Skin of body (tissue), 2 donors: Measurements from ENCODE around the gene USH1C. TPM values are rescaled to one million over a fixed set of nuclear protein-coding genes. Genes with fewer than 3 reads are reported as not detected.

ENCODE experiments used
- DNase-seq: peaks from one replicate; lab custom pipeline; 2025; lab: John Stamatoyannopoulos, UW
- total RNA-seq: library from RNA; depleted of rRNA; stranded (reverse); fragments of >200 nt; gene quantifications from one replicate; pipeline ENCODE4 v1.2.3, GENCODE V29; 2014

The USH1C gene
- total RNA-seq, 1 donor from 2014 or later, result 0.10 TPM

DNA sequence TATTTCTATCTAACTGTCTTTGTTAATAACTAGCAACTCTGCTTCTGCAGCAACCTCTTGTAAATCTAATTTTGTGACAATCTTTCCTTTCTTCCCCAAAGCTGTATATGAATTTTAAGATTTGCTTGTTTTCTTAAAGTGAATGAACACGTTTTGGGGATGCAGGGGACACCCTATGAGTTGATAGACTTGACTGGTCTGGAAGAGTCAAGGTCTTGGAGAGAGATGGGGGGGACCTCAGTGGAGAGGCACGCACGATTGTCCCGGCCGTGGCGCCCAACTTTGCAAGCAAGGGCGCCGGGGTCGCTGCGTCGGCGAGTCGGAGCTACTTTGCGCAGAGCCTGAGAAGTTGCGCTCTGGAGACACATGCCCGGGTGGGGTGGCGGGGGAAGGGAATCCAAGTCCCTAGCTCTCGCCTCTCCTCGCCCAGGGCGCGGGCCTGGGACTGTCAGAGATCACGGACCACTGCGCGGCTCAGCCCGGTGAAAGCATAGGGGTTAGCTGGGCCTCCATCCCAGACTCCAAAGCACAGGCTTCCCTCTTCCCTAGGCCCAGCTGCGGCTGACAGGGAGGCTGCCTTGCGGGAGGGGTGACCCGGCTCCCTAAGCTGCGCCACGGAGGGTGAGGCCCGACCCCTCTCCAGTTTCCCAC is 68.4 kb downstream of the USH1C start:
- no peak for DNase-seq

DNA sequence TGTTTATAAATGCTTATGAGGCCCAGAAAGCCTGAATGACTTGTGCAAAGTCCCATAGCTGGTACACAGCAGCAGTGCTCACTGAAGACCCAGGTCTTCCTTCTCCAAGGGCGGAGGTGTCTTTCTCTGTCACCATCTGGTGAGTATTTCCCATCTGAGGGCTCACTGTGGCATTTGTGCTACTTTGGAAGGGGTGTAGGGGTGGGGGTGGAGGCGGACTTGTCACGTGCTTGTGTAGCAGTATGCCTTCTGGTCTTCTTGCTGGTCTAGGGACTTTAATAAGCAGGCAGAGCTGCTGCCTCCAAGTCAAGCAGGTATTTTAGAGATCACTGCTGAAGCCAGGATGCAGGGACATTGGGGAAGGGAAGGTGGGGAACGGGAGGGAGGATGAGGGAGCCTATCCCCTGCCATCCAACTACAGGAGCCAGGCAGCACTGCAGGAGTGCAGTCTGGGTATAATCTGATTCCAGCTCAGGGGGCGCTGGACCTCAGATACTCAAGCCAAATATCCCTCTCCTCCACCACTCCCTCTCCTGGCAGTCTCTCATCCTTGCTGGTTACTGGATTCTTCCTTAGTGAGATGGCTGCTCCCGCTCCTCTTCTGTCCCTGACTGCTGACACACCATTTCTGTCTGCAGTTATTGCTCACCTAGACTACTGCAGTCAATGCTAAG is 71.0 kb downstream of the USH1C start:
- DNase-seq, result no peak

DNA sequence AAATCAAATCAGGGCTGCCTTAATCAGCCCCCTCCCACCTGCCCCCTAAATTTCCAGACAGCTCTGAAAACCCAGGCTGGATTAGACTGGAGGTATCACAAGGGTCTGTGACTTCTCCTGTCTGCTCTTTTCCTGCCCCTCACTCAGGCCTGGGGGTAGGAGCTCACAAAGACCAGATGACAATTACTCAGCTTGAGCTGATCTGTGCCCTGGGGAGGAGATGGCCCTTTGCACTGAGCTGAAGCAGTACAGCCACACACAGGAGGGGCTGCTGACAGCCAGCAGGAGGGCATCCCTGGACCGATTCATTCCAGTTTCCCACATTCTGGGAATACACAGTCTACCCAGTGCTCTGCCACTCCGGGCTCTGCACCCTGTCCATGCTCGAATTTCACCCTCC is 71.7 kb downstream of the USH1C start:
- DNase-seq, result no peak

DNA sequence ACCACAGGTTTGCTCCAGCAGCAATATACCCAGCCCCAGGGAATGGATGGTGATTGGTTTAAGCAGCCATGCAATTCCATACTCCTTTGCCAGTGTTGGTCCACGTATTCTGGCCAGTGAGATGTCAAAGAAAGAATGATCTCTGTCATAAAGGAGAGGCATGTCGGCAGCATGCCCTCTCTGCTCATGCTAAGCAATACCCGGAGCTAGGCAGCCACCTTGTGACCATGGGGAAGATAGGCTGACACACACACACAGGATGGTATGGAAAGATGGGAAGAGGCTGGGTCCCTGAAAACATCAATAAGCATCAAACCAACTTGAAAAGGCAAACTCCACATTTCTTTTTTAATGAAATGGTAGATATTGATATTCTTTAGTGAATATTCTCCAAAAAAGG is 72.7 kb downstream of the USH1C start:
- DNase-seq, result no peak

DNA sequence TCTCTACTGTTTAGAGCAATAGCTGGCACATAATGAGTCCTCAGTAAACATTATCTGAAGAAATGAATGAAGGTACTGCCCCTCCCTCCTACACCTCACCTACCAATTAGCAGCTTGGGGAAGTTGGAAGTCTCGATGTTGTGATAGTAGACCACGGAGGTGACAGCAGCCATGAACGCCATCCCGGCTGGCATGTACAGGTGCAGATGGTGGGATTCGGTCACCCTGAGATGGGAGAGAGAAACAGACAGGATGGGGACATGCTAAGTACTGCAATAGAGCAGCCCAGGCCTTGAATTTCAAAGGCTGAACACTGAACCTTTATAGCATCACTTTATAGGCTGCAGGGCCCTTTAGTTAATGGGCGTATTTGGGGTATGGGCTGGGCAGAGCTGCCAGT is 74.2 kb downstream of the USH1C start:
- no peak for DNase-seq

DNA sequence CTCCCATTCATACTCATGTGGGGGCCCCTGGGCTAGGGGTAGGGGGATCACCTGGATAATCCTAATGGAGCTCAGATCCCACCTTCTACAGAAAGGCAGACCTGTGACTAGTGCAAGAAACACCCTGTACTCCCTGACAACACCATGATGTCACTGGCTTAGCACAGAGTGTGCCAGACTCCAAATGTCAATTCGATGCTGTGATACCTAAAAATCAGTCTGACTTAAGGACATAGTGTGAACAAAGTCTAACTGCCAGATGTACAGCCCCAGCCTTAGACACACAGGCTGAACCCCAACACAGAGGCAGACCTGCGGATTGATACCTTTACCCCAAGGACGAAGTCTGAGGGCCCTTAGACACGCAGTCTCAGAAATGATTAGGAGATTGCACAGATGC is 76.1 kb downstream of the USH1C start:
- DNase-seq, result no peak

DNA sequence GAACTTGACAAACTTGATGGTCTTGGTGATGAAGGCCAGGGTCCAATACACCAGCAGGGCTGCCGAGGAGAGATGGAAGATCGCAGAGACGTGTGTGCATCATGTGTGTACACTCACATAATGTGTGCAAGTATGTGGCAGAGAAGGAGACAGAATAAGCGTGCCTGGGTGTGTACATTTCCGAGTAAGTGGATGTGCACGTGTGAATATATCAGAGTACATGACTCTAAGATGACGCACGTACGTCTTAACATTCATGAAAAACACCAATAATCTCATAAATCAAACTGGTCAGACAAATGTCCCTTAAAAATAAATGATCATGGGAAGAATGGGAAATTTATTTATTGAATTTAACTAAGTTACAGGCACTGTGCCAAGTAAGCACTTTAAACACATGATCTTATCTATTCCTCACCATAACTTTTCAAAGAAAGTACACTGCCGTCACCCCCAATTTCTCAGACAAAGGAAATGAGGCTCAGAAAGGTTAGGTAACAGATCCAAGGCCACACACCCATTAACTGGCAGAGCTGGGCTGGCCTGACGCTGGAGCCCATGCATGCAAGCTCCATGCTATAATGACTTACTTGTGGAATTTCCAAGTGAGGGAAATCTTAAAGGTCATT is 80.6 kb downstream of the USH1C start:
- no peak for DNase-seq

DNA sequence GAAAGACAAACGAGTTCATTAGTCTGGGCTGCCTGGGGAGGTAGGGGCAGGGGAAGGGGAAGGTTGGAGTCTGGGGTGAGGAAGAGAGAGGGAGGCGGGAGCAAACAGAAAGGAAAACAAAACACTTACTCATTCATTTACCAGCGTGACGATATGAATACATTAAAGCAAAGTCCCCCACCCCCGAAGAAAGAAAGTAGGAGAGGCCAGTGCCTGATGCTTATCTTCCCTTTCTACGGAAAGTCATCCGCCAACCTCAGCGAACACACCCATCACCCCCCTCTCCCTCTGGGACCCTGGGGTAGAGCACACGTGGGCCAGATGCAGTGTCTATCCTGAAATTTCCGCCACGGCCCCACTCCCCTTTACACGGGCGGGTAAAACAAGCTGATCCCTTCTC is 81.3 kb downstream of the USH1C start:
- DNase-seq, result no peak

DNA sequence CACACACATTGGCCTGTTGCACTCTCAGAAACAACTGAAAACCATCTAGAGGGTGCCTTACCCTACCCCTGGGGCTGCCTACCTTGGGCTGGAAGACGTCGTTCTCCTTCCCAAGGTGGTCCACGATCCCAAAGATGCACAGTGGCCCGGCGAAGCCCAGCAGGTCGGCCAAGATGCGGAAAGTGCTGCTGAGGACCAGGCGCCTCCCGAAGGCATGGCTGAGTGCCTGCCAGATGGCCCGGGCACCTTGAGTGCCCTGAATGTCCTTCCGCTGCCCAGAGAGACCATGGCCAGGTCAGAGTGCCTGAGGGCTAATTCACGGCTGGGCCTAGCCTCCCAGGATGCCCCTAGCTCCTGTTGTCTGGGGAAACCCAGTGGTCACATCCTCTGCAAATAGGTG is 83.8 kb downstream of the USH1C start:
- DNase-seq, result no peak

DNA sequence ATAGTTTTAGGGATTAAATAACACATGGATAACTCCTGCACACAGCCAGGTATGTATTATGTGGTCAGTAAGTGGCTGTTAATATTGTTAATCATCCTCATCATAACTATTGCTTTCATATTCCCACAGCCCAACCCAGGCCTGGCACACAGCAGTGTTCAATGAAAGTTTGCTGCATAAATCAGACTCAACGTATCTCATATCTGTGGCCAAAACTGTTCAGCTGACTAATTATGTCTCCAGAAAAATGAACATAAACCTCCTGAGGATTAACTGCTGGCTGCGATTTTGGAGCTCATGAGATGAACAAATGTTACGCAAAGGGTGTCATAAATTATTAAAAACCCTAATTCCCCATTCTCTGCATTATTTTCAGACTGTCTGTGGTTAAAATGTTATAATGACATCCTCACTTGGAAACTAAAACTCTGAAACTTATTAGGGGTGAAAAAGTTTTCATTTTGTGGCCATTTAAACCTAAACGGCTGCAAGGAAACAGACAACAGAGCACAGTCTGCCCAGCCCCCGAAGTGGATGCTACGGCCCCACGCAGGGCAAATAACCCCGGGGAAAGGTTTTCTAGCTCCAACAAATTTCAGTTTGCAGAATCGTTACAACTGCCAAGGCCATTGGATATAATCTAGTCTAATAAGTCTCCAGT is 84.8 kb downstream of the USH1C start:
- DNase-seq, result peak; percentile 88

DNA sequence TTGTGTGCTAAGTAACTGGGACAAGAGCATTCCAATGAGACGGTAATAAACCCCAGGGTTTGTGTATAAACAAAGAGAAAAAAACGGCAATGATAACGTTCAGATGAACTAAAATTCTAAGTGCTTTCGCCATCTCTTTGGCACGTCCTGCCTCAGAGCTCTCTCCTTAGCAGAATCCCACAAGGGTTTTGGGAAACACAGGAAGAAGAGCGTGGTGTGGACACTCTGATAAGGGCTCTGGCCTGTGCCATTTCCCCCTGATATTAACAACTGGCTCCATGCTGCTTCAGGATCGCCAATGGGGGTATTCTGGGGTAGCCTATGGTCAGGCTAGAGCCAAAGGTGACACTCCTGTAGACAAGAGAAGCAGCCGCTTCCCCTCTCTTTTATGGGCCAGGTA is 85.9 kb downstream of the USH1C start:
- DNase-seq, result no peak

DNA sequence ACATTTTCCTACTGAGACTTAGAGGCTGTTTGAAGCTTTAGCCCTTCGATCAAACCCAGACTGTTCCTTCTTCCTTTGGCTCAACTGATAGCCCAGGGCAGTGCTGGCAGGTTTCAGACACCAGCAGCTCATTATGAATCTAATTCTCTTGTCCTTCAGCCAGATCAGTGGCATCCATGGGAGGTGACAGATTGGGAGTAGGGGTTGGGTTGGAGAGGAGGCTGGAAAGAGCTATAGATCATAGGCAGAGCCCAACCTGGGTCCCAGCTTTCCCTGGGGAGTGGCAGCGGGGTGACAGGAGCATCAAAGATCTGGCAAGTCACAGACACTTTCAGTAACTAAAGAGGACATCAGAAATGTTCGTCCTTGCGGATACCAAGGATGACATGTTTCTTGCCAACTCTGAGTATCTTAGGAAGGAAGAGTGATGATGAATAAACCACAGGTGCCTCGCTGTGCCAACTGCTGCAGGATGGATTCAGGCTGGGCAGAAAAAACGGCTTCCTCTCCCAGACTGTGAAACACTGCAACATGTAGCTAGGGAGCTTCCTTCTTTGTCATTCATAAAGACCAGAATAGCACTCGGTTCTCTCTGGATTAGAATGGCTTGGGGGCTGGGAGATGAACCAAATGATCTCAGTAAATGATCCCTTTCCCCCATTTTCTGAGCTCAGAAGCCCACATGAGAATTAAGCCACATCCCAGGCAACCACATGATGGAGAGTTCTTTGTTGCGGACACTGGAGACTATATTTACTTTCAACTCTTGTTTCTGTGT is 86.6 kb downstream of the USH1C start:
- DNase-seq, result no peak

DNA sequence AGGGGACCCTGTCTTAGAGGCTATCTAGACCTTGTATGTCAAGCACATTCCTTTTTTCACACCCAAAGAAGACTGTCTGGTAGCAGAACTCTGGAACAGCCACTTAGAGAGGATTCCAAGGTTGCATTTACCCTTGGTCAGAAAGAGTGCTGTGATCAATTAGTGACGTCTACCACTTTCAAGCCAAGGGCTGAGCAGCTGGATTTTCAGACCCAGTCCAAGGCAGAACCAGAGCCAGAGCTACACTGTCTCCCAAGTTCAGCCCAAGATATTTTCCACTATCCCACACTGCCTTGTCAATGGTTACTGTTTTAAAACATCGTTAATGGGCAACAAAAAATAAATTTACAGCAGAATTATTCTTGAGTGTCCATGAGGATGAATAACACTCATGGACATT is 91.5 kb downstream of the USH1C start:
- DNase-seq, result no peak

DNA sequence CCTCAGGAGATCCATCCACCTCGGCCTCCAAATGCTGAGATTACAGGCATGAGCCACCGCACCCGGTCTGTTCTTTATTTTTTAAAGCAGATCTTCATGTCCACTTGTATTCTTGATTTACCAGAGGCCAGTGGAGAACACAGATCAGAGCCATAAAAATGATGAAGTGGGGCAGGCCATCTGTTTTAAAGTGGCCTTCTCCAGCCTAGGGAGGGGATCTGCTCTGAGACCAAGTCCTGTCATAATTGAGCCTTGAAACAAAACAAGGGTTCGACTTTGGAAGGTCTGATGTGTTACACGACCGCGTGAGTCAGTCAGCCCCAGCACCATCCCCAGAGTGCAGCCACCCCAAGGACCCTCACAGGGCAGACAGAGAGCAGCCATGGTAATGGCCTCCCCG is 95.1 kb downstream of the USH1C start:
- no peak for DNase-seq

DNA sequence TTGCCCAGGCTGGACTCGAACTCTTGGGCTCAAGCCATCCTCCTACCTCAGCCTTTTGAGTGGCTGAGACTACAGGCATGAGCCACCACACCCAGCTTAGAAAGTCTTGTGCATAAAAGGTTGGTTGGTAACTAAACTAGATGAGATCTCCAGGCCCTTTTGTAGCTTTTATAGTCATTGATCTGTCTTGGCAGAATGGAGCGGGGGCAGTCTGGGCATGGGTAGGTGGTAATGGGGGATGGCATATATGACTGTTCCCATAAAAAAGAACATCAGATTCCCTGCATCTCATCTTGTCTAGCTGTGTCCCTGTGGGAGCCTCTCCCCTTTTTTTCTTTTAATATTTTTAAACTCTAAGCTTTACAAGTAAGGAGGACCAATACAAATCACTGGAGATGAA is 97.7 kb downstream of the USH1C start:
- no peak for DNase-seq

DNA sequence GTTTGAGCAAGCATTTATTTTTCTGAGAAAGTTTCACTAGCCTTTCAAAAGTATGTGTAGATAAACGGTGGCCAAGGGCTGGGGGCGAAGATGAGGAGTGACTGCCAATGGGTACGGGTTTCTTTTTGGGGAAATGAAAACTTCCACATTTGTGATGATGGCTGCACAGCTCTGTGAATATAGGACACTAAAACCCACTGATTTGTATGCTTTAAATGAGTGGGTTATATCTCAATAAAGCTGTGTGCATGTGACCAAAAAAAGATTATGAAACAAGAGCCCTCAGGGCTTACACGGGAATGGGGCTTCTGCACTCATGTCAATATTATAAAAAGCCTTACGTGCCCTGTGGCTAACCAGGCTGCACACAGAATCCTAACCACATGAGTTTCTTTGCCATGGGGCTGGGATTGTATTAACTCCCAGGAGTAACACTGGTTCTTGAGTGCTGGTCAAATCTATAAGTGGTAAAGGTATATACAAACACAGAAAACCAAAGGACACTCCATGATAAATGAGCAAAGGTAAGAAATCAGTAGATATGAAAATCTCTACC is 98.9 kb downstream of the USH1C start:
- no peak for DNase-seq

DNA sequence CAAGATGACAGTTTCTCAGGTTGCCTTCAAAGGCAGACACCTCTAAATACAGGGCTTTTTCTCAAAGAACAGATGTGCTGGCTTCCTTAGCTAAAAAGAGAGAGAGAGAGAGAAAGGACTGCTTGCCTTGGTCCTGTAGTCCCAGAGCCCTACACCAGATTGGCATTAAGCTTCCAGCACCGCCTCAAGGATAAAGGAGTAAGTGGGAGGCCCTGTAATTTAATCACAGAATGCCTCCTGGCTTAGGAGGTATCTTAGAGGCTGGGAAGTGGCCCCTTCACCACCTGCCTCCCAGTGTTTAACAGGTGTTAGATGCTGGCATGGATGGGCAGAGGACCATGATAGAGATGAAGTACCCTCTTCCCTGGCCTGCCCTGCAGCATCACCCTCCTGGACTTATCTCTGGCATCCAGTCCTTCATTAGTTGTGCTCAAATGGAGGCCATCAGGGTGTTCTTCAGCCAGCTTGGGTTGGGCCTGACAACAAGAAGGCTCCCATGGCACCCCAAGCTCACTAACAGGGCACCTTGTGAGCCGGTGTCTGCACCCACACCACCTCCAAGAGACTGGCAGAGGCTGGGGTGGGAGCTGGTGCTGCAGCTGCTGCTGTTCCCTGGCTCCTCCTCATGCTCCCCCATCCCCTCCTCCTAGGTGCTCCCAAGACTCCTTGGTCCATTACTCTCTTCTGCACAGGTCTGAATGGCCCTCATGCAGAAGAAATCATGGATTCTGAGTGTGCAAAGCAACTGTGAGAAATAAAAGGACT is 100.1 kb downstream of the USH1C start:
- no peak for DNase-seq
